GM21381 (cell line): ENCODE data around the gene SCUBE1.

ENCODE experiments used
- ATAC-seq: cut with Tn5 transposase; IDR thresholded peaks from one replicate; pipeline ENCODE4 v1.9.1; 2021; ENCODE audit warnings: mild to moderate bottlenecking, moderate library complexity; ENCODE audit not compliant: unreplicated experiment

Gene SCUBE1

DNA sequence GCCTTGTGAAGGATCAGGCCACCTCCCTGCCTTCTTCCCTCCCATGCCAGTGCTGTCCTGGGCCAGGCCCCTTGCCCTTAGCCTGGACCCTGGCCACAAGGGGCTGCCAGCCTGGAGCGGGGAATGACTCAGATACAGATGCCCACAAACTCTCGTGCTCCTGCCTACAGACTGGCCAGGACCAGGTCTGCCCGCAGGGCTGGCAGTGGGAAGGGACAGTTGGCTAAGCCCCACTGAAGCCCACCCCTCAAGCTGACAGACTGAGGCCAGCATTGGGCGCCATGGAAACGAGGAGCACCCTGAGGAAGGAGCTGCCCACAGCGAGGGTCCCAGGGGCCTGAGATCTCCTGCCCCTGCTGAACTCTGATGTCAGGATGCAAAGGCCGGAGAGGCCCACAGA is 14.1 kb downstream of the SCUBE1 start:
- ATAC-seq, result no peak

DNA sequence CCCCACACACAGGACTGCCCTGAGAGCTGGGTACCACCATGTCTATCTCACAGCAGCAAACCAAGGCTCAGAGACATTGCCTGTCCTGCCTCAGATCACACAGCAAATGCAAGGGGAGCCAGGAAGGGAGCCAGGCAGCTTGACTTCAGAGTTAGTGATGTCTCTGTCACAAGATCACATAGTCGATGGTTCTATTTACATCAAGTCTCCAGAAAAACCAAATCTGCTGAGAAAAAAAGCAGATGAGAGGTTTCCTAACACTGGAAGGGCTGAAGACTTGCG is 16.1 kb downstream of the SCUBE1 start:
- no peak for ATAC-seq

DNA sequence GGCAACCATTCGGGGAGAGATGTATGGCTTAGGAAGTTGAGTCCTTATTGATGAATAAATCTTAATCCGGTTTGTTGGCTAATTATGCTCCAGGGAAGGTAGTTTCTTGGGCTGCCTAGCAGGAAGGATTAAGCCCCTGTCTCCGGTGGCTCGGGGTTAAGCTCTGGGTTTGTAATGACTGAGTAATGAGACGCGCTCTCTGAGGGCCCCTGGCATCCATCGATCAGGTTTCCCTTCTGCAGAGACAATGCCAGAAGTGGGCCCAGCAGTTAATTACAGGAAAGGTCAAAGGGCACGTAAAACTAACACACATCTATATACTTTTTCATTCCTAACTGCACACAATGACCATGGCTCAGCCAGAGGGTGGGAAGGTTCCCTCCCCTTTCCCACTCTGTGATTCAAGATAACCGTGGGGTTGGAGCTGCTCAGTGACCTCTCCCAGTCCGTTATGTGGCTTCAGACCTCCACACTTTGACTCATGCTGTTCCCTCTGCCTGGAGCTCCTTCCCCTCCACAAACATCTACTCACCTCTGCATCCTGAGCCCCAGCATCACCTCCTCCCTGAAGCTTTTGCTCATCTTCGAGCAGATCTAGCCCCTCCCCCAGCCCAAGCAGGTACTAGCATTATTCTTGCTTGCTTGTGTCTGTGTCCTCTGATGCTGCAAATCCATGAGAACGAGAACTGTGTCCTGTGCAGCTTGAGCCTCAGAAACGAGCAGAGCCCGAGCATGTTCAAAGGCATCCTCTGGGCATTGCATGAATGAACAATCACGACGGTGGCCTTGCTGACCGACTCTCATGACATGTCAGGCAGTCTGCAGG is 16.6 kb downstream of the SCUBE1 start:
- no peak for ATAC-seq

DNA sequence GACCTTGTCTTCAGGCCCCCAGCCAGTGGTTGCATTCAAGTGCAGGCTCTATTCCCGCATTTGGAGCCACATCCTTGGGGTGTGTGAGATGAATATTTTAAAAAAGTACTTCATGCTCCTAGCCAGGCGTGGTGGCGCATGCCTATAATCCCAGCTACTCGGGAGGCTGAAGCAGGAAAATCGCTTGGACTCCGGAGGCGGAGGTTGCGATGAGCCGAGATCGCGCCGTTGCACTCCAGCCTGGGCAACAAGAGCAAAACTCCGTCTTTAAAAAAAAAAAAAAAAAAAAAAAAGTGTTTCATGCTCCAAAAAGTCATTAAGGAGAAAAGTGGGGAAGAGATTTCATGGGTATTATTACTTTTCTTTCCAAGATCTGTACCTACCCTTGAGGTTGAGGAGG is 18.0 kb downstream of the SCUBE1 start:
- no peak for ATAC-seq

- no peak for ATAC-seq
Measured at GRCh38 chr22:43320943-43321900, 21.9 kb downstream of the SCUBE1 start.

DNA sequence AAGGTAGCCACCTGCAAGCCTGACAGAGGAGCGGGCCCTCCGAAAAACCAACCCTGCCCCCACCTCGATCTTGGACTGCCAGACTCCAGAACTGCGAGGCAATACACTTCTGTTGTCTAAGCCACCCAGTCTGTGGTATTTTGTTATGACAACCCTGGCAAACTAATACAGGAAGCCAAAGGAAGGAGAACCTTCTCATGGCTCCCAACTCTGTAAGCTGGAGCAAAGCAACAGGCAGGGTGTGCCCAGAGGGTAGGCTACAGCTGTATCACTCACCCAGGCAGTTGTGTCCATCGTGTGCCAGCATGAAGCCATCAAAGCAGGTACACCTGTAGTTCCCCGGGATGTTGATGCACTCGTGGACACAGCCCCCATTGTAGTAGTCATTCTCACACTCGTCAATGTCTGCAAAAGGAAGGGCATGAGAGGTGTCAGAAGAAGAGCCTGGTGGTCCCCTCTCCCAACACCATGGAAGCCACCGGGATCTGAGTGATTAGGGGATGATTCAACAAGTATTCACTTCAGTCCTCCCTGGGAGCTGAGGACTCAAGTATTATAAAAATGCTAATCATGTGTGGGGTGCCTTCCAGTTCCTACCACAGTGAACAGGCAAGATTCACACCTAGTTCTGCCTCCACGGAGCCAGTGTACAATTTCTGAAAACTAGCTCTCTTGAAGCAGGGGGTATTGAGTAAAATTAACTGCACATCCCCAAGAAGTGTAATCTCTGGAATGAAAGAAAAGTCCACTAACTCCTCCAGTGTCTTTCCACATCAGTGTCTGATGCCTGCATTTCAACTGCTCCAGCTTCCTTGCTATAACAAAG is 23.3 kb downstream of the SCUBE1 start:
- ATAC-seq, result no peak

DNA sequence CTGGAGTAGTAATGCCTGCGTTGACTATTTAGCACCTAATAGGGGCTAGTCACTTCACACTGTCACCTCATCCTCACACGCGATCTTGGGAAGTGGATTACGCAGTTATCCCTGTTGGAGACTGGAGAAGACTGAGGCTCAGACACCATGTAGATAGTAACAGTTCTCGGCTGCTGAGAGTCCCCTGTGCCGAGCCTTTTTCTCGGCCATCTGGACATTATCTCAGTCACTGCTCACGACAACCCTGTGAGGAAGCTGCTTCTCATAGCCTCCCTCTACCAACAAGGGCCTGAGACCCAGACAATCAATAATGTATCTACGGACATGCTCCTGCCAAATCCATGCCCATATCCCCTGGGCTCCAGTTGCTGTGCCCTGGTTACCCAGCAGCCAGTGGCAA is 25.9 kb downstream of the SCUBE1 start:
- ATAC-seq, result no peak

- ATAC-seq, result no peak
Measured at GRCh38 chr22:43315687-43316217, 27.4 kb downstream of the SCUBE1 start.

GRCh38 chr22:43314611-43315010 is 28.6 kb downstream of the SCUBE1 start:
- ATAC-seq, result no peak

- no peak for ATAC-seq
Measured at GRCh38 chr22:43313890-43314474, 29.2 kb downstream of the SCUBE1 start.

DNA sequence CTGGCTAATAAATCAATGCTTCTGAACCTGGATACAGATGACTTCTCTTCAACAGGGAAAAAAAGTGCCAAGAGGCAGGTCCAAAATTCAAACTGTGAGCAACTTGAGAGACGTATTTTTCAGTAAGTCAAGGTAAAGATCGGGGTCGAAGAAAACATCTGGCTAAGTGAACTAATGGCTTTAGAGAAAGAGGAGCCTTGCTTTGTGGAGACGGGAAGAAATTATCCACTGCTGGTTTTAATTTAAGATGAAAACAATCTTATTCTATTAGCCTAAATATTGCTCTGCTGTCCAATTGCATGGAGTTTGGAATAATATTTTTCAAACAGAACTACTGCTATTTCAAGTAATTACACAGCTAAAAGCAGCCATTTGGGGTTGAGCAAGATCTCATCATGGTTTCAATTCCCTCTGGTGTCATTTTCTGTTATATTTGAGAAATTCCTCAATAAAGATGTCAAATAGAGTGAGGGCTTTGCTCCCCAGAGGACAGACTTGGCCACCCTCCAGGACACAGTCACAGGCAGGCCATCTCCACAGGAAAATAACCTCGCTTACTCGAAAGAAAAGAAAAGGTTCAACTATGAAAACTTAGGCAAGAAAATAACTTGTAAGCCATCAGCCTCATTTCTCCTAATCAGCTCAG is 29.8 kb downstream of the SCUBE1 start:
- ATAC-seq, result no peak

- no peak for ATAC-seq
Measured at GRCh38 chr22:43312608-43313007, 30.6 kb downstream of the SCUBE1 start.

DNA sequence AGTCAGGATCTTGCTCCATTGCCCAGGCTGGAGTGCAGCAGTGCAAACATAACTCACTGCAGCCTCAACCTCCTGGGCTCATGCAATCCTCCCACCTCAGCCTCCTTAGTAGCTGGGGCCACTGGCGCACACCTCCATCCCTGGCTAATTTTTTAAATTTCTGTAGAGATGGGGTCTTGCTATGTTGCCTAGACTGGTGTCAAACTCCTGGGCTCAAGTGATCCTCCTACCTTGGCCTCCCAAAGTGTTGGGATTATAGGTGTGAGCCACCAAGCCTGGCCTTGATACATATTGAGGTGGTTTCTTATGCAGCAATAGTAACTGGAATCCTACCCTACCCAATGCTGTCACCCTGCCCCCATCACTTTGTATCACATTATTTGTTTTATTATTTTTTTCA is 32.4 kb downstream of the SCUBE1 start:
- no peak for ATAC-seq

GRCh38 chr22:43310311-43310710 is 32.9 kb downstream of the SCUBE1 start:
- no peak for ATAC-seq

- no peak for ATAC-seq
Measured at GRCh38 chr22:43308836-43309235, 34.3 kb downstream of the SCUBE1 start.

DNA sequence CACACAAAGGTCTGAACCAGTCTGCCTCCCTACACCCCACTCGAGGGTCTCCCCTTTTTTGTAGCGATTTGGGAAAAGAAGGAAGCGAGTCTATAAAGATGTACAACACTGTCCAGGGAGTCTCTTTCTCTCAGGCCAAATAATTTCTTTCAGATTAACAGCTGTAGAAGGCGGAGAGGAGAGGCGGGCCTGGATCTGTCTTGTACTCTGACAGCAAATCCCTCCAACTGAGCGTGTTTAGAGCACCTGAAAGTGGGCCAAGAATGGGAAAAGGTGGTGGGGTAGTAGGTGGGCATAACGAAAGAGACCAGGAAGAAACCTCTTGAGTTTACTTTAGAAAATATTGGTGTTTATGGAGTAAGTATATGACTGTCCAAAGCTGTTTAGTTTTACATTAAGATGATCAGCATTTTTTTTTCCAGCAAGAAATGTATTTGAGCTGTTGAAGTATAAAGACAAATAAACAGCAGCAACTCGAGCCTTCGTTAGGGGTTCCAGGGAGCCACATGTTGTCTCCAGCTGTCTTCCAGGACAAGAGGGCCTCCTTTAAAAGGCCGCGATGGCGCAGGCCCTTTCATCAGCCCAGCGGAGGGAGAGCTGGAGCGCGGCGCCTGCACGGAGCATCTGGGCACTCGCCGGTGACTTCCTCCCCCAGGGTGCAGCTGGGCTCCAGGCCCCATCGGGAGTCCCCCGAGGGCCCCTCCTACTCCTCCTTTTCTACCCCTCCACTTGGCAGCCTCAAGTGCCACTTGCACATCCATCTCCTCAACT is 34.9 kb downstream of the SCUBE1 start:
- no peak for ATAC-seq

DNA sequence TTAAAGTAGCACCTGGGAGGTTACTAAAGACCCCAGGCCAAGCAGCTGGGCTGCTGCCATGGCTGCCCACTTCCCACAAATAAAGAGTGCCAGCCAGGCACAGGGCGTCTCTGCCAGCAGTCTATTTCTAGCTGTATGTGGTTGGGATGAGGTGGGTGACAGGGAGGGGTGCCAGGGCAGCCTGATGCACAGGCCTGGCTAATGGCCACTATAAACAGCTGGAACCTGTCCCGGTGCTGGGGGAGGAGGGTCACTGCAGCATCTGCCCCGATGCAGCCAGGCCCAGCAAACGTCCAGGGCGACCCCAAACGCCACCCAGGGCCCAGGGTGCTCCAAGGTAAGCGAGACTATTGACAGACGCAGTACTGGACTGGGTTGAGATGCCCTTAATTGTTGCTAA is 37.4 kb downstream of the SCUBE1 start:
- ATAC-seq, result no peak

- ATAC-seq, result no peak
Measured at GRCh38 chr22:43304831-43305590, 38.2 kb downstream of the SCUBE1 start.

GRCh38 chr22:43303751-43304150 is 39.4 kb downstream of the SCUBE1 start:
- no peak for ATAC-seq
